ENCODE results near the gene ADGRL3.

DNA sequence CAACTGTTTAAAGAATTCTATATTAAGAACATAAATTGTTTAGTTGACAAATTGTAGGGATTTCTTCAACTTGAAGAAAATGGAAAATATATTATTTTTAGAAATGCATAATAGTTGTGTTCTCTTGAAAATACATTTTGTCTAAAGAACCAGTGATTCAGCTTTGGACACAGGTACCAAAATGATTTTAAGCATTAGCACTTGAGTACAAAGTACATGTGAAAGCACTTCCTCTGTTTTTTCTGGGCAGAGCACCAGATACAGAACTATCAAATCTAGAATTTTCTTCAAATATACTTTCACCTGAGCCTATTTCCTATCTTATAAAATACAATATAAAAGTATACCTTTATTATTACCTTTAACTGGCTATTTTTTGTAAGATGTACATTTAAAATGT is 539.8 kb downstream of the ADGRL3 start:
- TF ChIP-seq CTCF (IDR thresholded peaks at IDR 0.05) = no peak
- no peak for TF ChIP-seq EZH2 (IDR thresholded peaks at IDR 0.05)

All from neural progenitor cell (in vitro differentiated cells).